GOT3 (cell line): ENCODE data around the gene FERMT3.
A peak's percentile ranks its signal among the peaks of the same experiment; 100 is the strongest.
"Not testable (repeated sequence)": the region's sequence is repeated elsewhere in the genome, so short reads cannot be mapped to it uniquely, and the experiment has no call there.

Experiments used
- DNase-seq: peaks from one replicate; lab custom pipeline; 2025; ENCODE audit warnings: mixed read lengths; lab: John Stamatoyannopoulos, UW

Gene FERMT3

DNA sequence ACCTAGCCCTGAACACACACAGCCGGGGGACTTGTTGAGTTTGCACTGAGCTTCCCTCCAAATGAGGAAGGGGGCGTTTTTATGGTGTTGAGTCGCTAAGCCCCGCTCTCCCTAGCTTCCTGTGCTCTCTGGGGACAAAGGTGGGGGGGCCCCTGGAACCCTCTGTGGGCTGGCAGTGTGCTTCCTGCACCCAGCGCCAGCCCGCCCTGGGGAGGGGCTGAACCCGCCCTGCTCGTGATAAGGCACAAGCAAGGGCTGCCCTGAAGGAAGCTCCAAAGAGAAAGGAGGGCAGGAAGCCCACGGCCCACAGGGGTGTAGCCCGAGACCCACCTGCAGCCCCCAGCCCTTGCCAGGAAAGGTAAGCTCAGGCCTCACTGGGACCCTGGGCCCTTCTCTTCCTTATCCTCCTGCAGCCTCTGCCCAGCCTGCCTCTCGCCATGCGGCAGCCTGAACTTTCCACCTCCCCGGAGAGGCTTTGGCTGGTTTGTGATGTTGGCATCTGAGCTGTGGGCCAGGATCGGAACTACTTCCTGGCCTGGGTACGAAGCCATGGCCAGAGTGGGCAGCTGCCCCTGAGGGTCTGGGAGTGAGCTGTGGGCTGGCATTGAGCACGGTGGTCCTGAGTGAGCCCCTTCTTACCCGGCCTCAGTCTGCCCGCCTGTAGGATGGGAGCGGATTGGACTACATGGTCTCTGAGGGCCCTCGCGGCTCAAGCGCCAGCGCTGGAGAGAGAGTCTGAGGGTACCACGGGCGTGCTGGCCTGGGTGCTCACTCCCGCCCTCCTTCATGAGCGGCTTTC, at the start of gene FERMT3:
TSS of gene FERMT3 (plus strand) at position 265 of the 799 bp plus-strand sequence. CDS start 644 bp downstream, outside the sequence.
- no peak for DNase-seq

- DNase-seq, result no peak
Measured at GRCh38 chr11:64157631-64158394, 48.7 kb upstream of the FERMT3 start.

DNA sequence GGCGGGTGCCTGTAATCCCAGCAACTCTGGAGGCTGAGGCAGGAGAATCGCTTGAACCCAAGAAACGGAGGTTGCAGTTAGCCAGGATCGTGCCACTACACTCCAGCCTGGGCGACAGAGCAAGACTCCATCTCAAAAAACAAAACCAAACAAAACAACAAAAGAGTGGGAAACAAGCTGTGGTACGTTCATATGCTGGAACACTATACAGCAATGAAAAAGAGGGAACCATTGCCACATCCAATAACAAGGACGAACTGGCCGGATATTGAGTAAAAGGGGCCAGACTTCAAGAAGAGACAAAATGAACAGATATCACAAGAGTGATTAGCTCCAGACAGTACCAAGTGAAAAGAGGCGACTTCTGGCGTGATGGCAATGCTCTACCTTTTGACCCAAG, 45.5 kb upstream of the FERMT3 start:
- no peak for DNase-seq

DNA sequence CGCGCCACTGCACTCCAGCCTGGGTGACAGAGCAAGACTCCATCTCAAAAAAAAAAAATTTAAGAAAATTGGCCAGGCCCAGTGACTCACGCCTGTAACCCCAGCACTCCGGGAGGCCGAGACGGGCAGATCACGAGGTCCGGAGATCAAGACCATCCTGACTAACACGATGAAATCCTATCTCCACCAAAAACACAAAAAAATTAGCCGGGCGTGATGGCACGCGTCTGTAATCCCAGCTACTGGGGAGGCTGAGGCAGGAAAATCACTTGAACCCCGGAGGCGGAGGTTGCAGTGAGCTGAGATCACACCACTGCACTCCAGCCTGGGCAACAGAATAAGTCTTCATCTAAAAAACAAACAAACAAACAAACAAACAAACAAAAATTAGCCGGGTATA, 43.8 kb upstream of the FERMT3 start:
- DNase-seq, result not testable (repeated sequence)

DNA sequence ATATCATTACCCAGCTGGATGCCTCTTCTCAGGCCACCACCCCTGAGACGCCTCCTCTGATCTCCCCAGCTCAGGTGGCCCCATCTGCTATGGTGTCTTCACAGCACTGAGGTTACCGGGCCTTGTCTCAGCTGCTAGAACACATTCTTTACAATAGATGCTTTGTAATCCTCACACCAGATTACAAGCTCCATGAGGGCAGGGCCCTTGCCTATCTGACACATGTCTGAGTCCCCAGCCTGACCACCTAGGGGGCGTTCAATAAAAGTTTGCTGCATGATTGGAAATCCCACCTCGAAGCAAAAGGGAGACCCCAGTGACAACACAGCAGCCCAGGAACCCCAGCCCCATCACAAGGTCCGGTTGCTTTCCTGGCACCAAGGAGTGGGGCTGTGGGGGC, 42.6 kb upstream of the FERMT3 start:
- DNase-seq, result no peak

DNA sequence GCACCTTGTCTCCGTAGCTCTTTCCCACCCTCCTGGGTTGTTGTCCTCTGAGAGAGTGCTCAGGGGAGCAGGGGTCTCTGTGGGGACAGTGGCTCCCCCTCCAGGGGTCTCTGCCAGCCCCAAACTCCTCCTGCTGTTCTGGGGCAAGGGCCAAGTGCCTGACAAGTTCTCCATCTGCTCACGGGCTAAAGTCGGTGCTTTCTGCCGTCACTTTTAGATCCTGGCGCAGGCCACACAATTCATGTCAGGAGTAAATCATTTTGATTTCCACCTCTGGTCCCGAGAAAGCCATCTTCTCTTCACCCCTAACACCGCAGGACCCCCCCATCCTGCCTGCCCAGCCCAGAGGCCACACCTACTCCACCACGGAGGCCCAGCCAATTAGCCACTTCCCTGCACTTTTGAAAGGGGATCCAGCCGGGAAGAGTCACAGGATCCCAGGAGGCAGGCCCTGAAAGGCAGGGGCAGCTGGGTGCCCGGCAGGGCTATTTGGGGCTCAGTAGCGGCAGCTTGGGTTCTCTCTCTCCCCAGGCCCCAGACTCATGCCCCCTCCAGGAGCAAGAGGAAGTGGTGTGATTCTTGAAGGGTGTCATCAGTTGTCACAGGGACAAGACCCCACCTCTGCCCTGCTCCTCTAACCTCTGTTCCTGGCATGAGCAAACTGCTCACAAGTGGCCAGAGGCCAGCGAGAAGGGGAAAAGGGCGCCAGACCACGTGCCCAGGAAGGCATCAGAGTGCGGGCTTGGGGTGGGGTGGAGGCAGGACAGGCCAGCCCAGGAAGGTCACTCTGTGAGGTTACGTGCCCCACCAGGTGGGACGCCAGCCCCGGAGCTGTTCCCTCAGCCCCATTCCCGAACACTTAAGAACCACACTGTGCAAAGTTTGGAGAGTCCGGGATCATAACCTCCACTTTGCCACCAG, 41.9 kb upstream of the FERMT3 start:
- no peak for DNase-seq

DNA sequence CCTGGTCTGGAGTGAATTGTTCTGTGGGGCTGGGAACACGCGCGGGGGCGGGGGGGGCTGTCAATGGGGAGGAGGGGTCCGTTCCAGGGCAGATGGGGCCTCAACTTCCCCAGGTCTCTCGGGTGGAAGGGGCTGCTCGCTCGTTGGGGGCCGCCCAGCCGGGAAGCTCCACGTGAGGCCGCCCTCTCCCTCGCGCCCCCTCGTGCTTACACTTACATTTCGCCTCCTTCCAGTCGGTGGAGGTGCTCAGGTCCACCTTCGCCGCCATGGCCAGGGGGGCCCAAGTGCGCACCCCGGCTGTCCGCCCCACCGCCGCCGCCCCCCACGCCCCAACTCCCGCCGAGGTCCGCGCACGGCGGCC, 41.1 kb upstream of the FERMT3 start:
- DNase-seq, result no peak

GRCh38 chr11:64165842-64166635, 40.5 kb upstream of the FERMT3 start, which contains the start of gene MACROD1:
TSS of gene MACROD1 (minus strand) at chr11:64166113. CDS start at chr11:64165994, 119 bp downstream.
- peak; percentile 43 for DNase-seq

GRCh38 chr11:64170419-64170818, 36.1 kb upstream of the FERMT3 start:
- DNase-seq, result no peak

GRCh38 chr11:64173616-64174355, 32.7 kb upstream of the FERMT3 start:
- no peak for DNase-seq

GRCh38 chr11:64176751-64177150, 29.8 kb upstream of the FERMT3 start:
- DNase-seq, result no peak

DNA sequence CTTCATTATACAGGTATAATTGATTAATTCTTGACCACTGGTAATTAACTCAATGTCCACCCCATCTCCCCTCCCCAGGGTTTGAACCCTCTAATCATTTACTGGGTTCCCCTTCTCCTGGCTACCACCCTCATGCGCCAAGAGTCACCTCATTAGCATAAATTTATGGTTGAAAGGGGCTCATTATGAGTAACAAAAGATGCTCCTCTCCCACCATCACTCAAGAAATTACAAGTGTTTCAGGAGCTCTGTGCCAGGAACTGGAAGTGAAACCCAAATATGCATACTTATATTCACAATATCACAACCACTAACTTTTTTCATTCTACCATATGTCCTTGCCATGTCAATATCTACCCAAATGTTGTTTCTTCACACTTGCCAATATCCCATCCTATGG, 28.3 kb upstream of the FERMT3 start:
- DNase-seq, result no peak

- no peak for DNase-seq
Measured at GRCh38 chr11:64178951-64179639, 27.4 kb upstream of the FERMT3 start.

- DNase-seq, result no peak
Measured at GRCh38 chr11:64180891-64181290, 25.6 kb upstream of the FERMT3 start.

DNA sequence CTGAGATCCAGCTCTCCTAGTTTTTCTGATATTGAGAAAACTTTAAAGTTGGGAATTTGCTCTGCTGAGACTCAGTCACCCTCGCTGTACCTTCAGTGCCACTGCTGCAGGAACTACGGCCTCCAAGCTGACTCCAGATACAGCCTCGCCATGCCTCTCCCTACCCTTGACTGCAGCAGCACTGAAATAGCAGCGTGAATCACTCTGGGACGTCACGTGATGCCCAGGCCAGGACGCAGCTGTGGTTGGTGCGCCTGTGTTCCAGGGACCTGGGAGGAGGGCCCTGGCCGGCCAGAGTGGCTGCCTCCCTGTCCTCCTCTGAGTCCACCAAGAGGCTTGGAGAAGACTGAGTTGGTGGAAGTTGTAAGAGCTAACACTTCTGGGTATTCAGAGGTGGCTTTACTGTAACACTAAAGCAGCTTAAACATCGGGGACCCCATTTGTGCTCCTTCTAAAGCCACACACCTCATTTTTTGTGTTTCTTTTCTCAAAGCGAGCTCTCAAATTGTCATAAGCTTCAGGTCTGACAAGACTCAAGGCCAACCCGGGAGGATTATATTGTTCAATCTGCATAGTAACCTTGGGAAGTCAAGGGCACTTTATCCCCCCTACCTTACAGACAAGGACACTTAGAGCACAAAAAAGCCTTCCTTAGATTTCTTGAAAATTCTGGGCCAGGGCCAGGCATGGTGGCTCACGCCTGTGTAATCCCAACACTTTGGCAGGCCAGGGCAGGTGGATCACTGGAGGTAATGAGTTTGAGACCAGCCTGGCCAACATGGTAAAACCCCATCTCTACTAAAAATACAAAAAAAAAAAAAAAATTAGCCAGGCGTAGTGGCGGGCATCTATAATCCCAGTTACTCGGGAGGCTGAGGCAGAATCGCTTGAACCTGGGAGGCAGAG, 24.8 kb upstream of the FERMT3 start:
- DNase-seq, result peak; percentile 42

- DNase-seq, result no peak
Measured at GRCh38 chr11:64183890-64184289, 22.6 kb upstream of the FERMT3 start.

DNA sequence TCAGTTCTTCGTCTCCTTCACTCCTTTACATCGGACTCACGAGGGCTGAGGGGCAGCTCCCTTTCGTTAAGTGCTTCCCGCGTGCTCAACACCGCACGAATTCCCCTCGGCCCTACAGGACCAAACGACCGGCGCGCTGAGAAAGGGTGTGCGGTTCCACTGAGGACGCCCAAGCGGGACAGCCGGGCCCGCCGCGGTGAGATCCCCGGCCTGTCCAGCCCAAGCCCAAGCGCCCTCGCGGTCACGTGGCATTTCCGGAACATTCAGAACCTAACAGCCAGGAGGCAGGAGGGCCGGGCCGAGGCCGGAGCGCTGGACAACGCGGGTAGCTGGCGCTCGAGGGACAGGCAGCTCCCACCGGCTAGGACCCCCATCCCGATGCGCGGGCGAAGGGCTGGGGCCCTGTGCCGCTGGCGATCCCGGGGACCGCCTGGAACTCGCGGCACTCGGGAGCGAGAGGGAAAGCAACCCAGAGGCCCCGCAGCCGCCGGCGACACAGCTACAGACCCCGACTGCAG, 21.3 kb upstream of the FERMT3 start:
- DNase-seq, result no peak

- DNase-seq, result peak; percentile 100
Measured at GRCh38 chr11:64185693-64186491, 20.6 kb upstream of the FERMT3 start, which contains the start of gene STIP1. TSS of gene STIP1 (plus strand) at chr11:64186171. CDS start at chr11:64186262, 91 bp downstream.
